ENCODE measurements around the gene DDX5. TPM values are rescaled to one million over a fixed set of nuclear protein-coding genes. Genes with fewer than 3 reads are reported as not detected.

The DDX5 gene
- polyA plus RNA-seq, 1 of the 3 experiments (the other 2 are of a cell fraction): 1,642 TPM

DNA sequence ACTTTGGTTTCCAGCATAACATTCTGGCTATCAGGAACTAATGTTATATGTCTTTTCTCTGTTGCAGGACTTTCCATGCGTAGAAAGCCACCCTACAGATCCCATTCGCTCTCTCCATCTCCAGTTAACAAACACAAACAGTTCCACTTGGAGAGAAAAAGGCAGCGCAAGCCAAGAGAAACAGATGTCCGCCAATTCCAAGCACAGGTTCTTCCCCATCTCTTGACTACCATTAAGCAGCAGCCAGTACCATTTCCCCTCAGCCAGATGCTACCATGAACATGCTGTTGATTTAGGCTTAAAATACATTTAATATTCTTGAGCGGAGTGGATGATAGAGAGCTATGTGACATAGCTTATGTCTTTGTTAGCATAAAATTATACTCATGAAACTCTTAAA lies 23.1 kb upstream of the DDX5 start:
- Histone ChIP-seq H3K4me3 (ENCODE audit: low read depth in 2 of 2, low read length in 1 of 2) (no peak overlapping the region), H3K4me2 (no peak overlapping the region), H3K9me3 (no peaks in the 10 kb centered on the region), H3K27me3 (ENCODE audit: insufficient read depth) (no peaks in the 10 kb centered on the region), H3K27ac (ENCODE audit: low read depth in 2 of 2, low read length in 1 of 2) (no peak overlapping the region), H3K9ac (no peak overlapping the region), H3K79me2 (ENCODE audit: insufficient read depth) (no peaks in the 10 kb centered on the region), H3K36me3 (replicated peaks in 1 of 2; ENCODE audit: control insufficient read depth in 1 of 2, insufficient read depth in 2 of 2, low read length in 1 of 2) (peaks cover 88 to 96% of the 10 kb centered on the region in 2 experiments), H3K9me2 (no peaks in the 10 kb centered on the region), H3K4me1 (ENCODE audit: control insufficient read depth in 1 of 2, insufficient read depth in 2 of 2, low read depth in 1 of 2, low read length in 1 of 2) (no peaks in the 10 kb centered on the region), H2AFZ (ENCODE audit: low read depth) (no peak overlapping the region), H3F3A (replicated peaks; ENCODE audit: insufficient read depth) (peaks cover 83% of the 10 kb centered on the region), H4K20me1 (ENCODE audit: insufficient read depth) (no peaks in the 10 kb centered on the region)
- TF ChIP-seq POLR2AphosphoS5 (IDR thresholded peaks at IDR 0.05; ENCODE audit: low read depth, low read length): 0 out of 2 replicates have a peak, but pooled peaks have one; percentile 36
- no peak for TF ChIP-seq TAF1 (IDR thresholded peaks at IDR 0.05; ENCODE audit: borderline replicate concordance, low read depth, low read length)
- no peak for TF ChIP-seq NRF1 (IDR thresholded peaks at IDR 0.05; ENCODE audit: low read depth, low read length)
- TF ChIP-seq CHD2 (IDR thresholded peaks at IDR 0.05; ENCODE audit: low read length, partially characterized antibody): no peak
- DNase-seq: no peak
- ChIA-PET POLR2A (interaction anchor here (2.2 kb wide), 1 partner anchor 23 kb away, joined by 7 read pairs; the partner anchor contains the start of genes CEP95 and DDX5), CTCF (interaction anchor here (0.9 to 1.7 kb wide), 4 partner anchors 10 to 49 kb away, joined by 3 to 6 read pairs (median 4); no protein-coding TSS in a partner anchor)
- 98% methylated on average over 5 of the region's 5 CpGs for WGBS (ENCODE audit: low lambda C conversion rate)

DNA sequence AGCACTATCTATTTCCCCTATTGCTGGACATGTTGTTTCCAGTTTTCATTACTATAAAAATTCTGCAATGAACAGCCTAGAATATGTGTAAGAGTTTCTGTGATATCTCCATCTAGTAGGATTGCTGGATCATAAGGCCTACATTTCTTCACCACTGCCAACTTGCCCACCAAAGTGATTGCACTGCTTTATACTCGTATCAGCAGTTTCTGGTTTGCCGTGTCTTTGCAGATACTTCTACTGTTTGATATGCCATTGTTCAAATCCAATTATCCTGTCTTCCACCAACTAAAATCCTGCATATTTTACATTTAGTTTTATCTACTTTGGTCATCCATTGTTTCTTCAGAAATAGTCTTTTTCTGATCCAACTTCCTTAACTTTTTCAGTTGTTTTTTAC lies 21.8 kb upstream of the DDX5 start:
- ChIA-PET POLR2A (interaction anchor here (2.0 kb wide), 1 partner anchor 11 kb away, joined by 5 read pairs; no protein-coding TSS in a partner anchor), CTCF (interaction anchor here (1.4 to 2.0 kb wide), 4 partner anchors 17 to 121 kb away, joined by 4 to 10 read pairs (median 4); no protein-coding TSS in a partner anchor)
- TF ChIP-seq MXI1 (IDR thresholded peaks at IDR 0.05; ENCODE audit: low read depth, low read length) (no peak), CHD2 (IDR thresholded peaks at IDR 0.05; ENCODE audit: low read length, partially characterized antibody) (no peak), RXRA (IDR thresholded peaks at IDR 0.05; ENCODE audit: borderline replicate concordance, low read depth) (no peak), EZH2phosphoT487 (IDR thresholded peaks at IDR 0.05; ENCODE audit: borderline replicate concordance, low read depth) (no peak), REST (IDR thresholded peaks at IDR 0.05; ENCODE audit: low read depth, low read length) (no peak), RAD21 (IDR thresholded peaks at IDR 0.05; ENCODE audit: low read length) (no peak), GABPA (IDR thresholded peaks at IDR 0.05; ENCODE audit: low read depth) (no peak), GATA2 (CRISPR knock-in tag; IDR thresholded peaks at IDR 0.05) (no peak), FOXJ3 (CRISPR knock-in tag; IDR thresholded peaks at IDR 0.05) (no peak), RCOR1 (IDR thresholded peaks at IDR 0.05; ENCODE audit: low read length) (no peak), SMC3 (IDR thresholded peaks at IDR 0.05; ENCODE audit: low read depth, low read length) (no peak), JUND (IDR thresholded peaks at IDR 0.05) (no peak)
- TF ChIP-seq, protein P1, sequence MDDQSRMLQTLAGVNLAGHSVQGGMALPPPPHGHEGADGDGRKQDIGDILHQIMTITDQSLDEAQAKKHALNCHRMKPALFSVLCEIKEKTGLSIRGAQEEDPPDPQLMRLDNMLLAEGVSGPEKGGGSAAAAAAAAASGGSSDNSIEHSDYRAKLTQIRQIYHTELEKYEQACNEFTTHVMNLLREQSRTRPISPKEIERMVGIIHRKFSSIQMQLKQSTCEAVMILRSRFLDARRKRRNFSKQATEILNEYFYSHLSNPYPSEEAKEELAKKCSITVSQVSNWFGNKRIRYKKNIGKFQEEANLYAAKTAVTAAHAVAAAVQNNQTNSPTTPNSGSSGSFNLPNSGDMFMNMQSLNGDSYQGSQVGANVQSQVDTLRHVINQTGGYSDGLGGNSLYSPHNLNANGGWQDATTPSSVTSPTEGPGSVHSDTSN (IDR thresholded peaks at IDR 0.05): no peak
- H3K4me3 ChIP-seq (ENCODE audit: low read depth in 2 of 2, low read length in 1 of 2): no peak overlapping the region
- H3K9me3 ChIP-seq: no peaks in the 10 kb centered on the region
- H3K36me3 ChIP-seq (replicated peaks in 1 of 2; ENCODE audit: control insufficient read depth in 1 of 2, insufficient read depth in 2 of 2, low read length in 1 of 2): peaks cover 88 to 93% of the 10 kb centered on the region in 2 experiments
- no peak overlapping the region for H2AFZ ChIP-seq (ENCODE audit: low read depth)
- no peaks in the 10 kb centered on the region for H3K27me3 ChIP-seq (ENCODE audit: insufficient read depth)
- H3K9ac ChIP-seq: no peak overlapping the region
- H4K20me1 ChIP-seq (ENCODE audit: insufficient read depth): no peaks in the 10 kb centered on the region
- no peaks in the 10 kb centered on the region for H3K9me2 ChIP-seq
- H3K4me2 ChIP-seq: no peak overlapping the region
- no peak for DNase-seq
- H3K27ac ChIP-seq (ENCODE audit: low read depth in 2 of 2, low read length in 1 of 2): no peak overlapping the region
- H3K4me1 ChIP-seq (ENCODE audit: control insufficient read depth in 1 of 2, insufficient read depth in 2 of 2, low read depth in 1 of 2, low read length in 1 of 2): no peaks in the 10 kb centered on the region
- H3K79me2 ChIP-seq (ENCODE audit: insufficient read depth): no peaks in the 10 kb centered on the region
- peaks cover 71% of the 10 kb centered on the region for H3F3A ChIP-seq (replicated peaks; ENCODE audit: insufficient read depth)
- 94% methylated on average over 2 of the region's 2 CpGs for WGBS (ENCODE audit: low lambda C conversion rate)
